Mesenchymal stem cell (in vitro differentiated cells and primary cell): ENCODE data around the gene MAN1B1.
"Not testable (repeated sequence)": the region's sequence is repeated elsewhere in the genome, so short reads cannot be mapped to it uniquely, and the experiment has no call there.

Source experiments
- DNase-seq: peaks from one replicate; pipeline ENCODE4 v3.0.0-alpha.2; 2013
- H2AFZ ChIP-seq: one replicate; pipeline ENCODE4 v1.6.1; 2013; ENCODE audit warnings: low read depth, mild to moderate bottlenecking, control low read depth, inconsistent platforms, low read length, moderate library complexity
- H2AK5ac ChIP-seq: 2 replicates; pipeline ENCODE4 v1.6.1; 2013; ENCODE audit warnings: low read length, moderate library complexity, mild to moderate bottlenecking, inconsistent platforms; ENCODE audit not compliant: severe bottlenecking
- H2BK120ac ChIP-seq: one replicate; pipeline ENCODE4 v1.6.1; 2013; ENCODE audit warnings: low read depth, mild to moderate bottlenecking, inconsistent platforms, low read length, moderate library complexity
- H2BK12ac ChIP-seq, 2 experiments: one replicate each; pipeline ENCODE4 v1.6.1; 2013; ENCODE audit warnings: inconsistent platforms in 2 of 2, low read length in 2 of 2, mild to moderate bottlenecking in 2 of 2, moderate library complexity in 2 of 2, control low read depth in 1 of 2
- H2BK15ac ChIP-seq: one replicate; pipeline ENCODE4 v1.6.1; 2013; ENCODE audit warnings: mild to moderate bottlenecking, low read depth, inconsistent platforms; ENCODE audit not compliant: poor library complexity, severe bottlenecking
- H2BK5ac ChIP-seq: 2 replicates; pipeline ENCODE4 v1.6.1; 2013; ENCODE audit warnings: low read depth, mild to moderate bottlenecking, low read length, control low read depth, inconsistent platforms; ENCODE audit not compliant: poor library complexity, severe bottlenecking
- H3K14ac ChIP-seq, 2 experiments: one replicate each; pipeline ENCODE4 v1.6.1; 2013; ENCODE audit warnings: inconsistent platforms in 2 of 2, low read length in 2 of 2, control low read depth in 1 of 2, mild to moderate bottlenecking in 1 of 2, moderate library complexity in 1 of 2
- H3K18ac ChIP-seq, 2 experiments: one replicate each; pipeline ENCODE4 v1.6.1; 2013; ENCODE audit warnings: inconsistent platforms in 2 of 2, low read length in 2 of 2, control low read depth in 1 of 2, low read depth in 1 of 2, mild to moderate bottlenecking in 1 of 2
- H3K23ac ChIP-seq, 2 experiments: one replicate each; pipeline ENCODE4 v1.6.1; 2013; ENCODE audit warnings: inconsistent platforms in 2 of 2, low read length in 2 of 2, mild to moderate bottlenecking in 2 of 2, moderate library complexity in 2 of 2, control low read depth in 1 of 2
- H3K27ac ChIP-seq: 2 replicates; pipeline ENCODE4 v1.5.1; 2013; ENCODE audit warnings: mild to moderate bottlenecking, moderate library complexity, low read length, control low read depth, inconsistent platforms; ENCODE audit not compliant: poor library complexity, severe bottlenecking
- H3K27me3 ChIP-seq, 2 experiments: 2 replicates each; pipeline versions ENCODE4 v1.6.1 to v1.7.0; 2013; ENCODE audit warnings: low read length in 2 of 2, mild to moderate bottlenecking in 2 of 2, moderate library complexity in 2 of 2, control low read depth in 1 of 2, inconsistent platforms in 1 of 2; ENCODE audit not compliant: control insufficient read depth in 1 of 2, insufficient read depth in 1 of 2
- H3K36me3 ChIP-seq, 2 experiments: 2 replicates each; pipeline versions ENCODE4 v1.6.1 to v1.7.0; 2013; ENCODE audit warnings: low read length in 2 of 2, control low read depth in 1 of 2, inconsistent platforms in 1 of 2, low read depth in 1 of 2, mild to moderate bottlenecking in 1 of 2; ENCODE audit not compliant: insufficient read depth in 2 of 2, control insufficient read depth in 1 of 2
- H3K4ac ChIP-seq, 2 experiments: one replicate each; pipeline ENCODE4 v1.6.1; 2013; ENCODE audit warnings: inconsistent platforms in 2 of 2, low read length in 2 of 2, mild to moderate bottlenecking in 2 of 2, moderate library complexity in 2 of 2, control low read depth in 1 of 2, low read depth in 1 of 2
- H3K4me1 ChIP-seq: 2 replicates; pipeline ENCODE4 v1.6.1; 2013; ENCODE audit warnings: low read depth, low read length, control low read depth; ENCODE audit not compliant: control insufficient read depth, insufficient read depth
- H3K4me2 ChIP-seq: 2 replicates; pipeline ENCODE4 v1.6.1; 2013; ENCODE audit warnings: low read length, mild to moderate bottlenecking, inconsistent platforms; ENCODE audit not compliant: poor library complexity, severe bottlenecking
- H3K4me3 ChIP-seq, 2 experiments: 2 replicates each; pipeline versions ENCODE4 v1.5.1 to v1.7.0; 2013; ENCODE audit warnings: low read length in 2 of 2, mild to moderate bottlenecking in 2 of 2, control low read depth in 1 of 2, low read depth in 1 of 2; ENCODE audit not compliant: insufficient read depth in 1 of 2
- H3K79me1 ChIP-seq: replicated peaks from 2 replicates; pipeline ENCODE4 v1.6.1; 2013; ENCODE audit warnings: mild to moderate bottlenecking, control low read depth, low read length, inconsistent platforms; ENCODE audit not compliant: poor library complexity, severe bottlenecking
- H3K9ac ChIP-seq: 2 replicates; pipeline ENCODE4 v1.7.0; 2013; ENCODE audit warnings: mild to moderate bottlenecking, low read length, moderate library complexity
- H3K9me3 ChIP-seq: 2 replicates; pipeline ENCODE4 v1.7.0; 2013; ENCODE audit warnings: mild to moderate bottlenecking, low read length; ENCODE audit not compliant: control insufficient read depth
- H4K8ac ChIP-seq: one replicate; pipeline ENCODE4 v1.6.1; 2013; ENCODE audit warnings: inconsistent platforms, mild to moderate bottlenecking, low read length, moderate library complexity
- H4K91ac ChIP-seq: one replicate; pipeline ENCODE4 v1.6.1; 2013; ENCODE audit warnings: mild to moderate bottlenecking, low read length, inconsistent platforms
- WGBS: methylation state at CpG from one replicate; pipeline ENCODE4 v1.1.7; 2013; ENCODE audit warnings: mixed read lengths; 5-methylcytosine and 5-hydroxymethylcytosine counted together

MAN1B1 gene

DNA sequence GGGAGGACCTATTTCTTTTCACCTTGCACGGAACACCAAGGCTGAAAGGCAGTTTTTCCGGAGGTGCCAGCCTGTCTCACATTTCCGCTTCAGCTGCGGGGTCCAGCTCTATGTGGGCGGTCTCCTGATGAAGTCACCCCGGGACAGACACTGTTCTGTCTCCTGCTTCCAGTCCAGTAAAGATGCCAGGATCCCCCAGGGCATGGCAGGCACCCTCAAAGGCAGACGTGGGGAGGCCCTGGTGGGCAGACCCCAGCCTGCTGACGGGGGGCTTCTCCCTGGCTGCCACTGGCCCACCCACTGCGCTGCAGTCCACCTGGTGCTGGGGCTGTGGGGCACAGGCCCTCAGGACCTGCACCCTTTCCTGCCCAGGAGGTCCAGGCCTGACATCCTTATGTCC, 24.0 kb upstream of the MAN1B1 start:
- not testable (repeated sequence) for H3K9me3 ChIP-seq, DNase-seq, H2BK12ac ChIP-seq, H3K79me1 ChIP-seq, H3K4ac ChIP-seq, H2BK120ac ChIP-seq, H3K18ac ChIP-seq, H3K36me3 ChIP-seq, H3K4me3 ChIP-seq, H2BK15ac ChIP-seq, H3K4me2 ChIP-seq, H2AK5ac ChIP-seq, H3K23ac ChIP-seq, H3K4me1 ChIP-seq, H3K14ac ChIP-seq, H2AFZ ChIP-seq, H4K8ac ChIP-seq, H3K9ac ChIP-seq, H3K27ac ChIP-seq, H4K91ac ChIP-seq, H2BK5ac ChIP-seq
- peaks cover 0 to 16% of the 10 kb centered on the region in 2 experiments for H3K27me3 ChIP-seq
- 92% methylated on average over 7 of the region's 9 CpGs for WGBS

DNA sequence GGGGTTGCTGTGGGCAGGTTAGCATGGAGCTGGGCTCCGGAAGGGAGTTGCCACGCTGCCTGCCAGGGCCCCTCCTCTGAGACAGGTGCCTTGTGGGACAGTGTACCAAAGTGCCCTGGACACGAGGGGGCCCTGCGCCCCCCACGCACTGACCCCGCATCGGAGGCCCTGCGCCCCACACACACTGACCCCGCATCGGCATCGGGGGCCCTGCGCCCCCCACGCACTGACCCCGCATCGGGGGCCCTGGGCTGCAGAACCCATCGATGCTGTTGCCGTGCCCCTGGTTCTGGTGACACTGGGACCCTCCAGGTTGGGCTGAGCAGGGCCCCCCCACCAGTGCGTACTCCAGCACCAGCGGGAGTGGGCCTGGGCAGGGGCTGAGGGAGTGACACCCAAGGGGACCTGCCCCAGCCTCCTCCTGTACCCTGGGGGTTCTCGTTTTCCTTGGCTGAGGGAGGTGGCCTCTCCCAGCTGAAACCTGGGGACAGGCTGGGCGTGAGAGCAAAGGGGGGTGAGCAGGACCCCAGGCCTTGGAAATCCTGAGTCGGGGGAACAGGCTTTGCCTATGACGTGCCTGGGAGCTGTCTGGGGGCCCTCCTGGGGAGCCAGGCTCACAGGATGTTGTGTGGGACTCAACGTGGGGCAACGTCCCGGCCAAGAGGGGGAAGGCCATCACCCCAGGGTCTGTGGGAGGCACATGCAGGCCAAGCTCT, 23.3 kb upstream of the MAN1B1 start:
- Histone ChIP-seq H4K8ac (no peak overlapping the region), H2BK12ac (no peak overlapping the region), H2BK15ac (no peak overlapping the region), H3K4me1 (peaks cover 2% of the 10 kb centered on the region), H3K27ac (no peak overlapping the region), H2AK5ac (no peak overlapping the region), H2BK120ac (no peak overlapping the region), H2AFZ (no peak overlapping the region), H3K9ac (no peak overlapping the region), H3K79me1 (no peaks in the 10 kb centered on the region), H2BK5ac (no peak overlapping the region), H3K9me3 (no peaks in the 10 kb centered on the region), H3K4me2 (no peak overlapping the region), H3K27me3 (peaks cover 0 to 10% of the 10 kb centered on the region in 2 experiments), H3K4me3 (no peak overlapping the region), H4K91ac (no peak overlapping the region), H3K18ac (no peak overlapping the region), H3K23ac (no peak overlapping the region), H3K36me3 (peaks cover 0 to 6% of the 10 kb centered on the region in 2 experiments), H3K14ac (no peak overlapping the region), H3K4ac (no peak overlapping the region)
- DNase-seq: no peak
- WGBS: 85% methylated on average over 26 of the region's 26 CpGs

DNA sequence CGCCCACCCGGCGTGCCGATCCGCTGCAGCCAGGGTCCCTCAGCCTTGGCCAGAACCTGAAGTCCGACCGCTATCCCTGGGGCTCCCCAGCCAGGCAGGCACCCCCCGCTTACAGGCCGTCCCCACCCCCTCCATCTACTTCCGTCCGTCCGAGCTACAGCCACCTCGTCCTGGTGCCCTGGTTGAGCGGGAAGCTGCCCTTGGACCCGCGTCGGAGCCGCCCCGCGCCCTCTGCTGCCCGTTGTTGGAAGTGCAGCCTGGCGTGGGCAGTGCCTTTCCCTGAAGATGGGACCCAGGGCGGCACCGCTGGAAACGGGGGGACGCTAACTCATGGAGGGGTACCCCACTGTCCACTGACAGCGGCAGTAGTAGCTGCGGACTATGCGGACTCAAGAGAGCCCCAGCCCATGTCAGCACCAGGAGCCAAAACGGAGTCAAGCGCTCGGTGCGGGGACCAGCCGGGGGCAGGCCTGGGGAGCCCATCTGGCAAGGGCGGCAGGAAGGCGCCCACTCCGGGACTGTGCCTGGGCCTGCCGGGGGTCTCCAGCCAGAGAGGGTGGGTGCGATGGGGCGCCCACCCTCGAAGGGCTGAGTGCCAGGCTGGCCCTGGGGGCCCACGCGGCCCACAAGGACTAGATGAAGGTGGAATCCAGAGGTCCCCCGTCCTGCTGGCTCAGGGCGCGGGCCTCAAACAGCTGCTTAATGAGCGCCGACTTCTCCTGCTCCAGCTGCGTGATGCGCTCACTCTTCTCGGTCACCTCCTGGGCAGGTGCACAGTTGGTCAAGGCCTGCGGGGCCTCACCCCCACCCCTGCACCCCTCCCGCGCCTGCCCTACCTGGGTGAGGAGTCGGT, 22.5 kb upstream of the MAN1B1 start:
- peak; percentile 36 for DNase-seq

DNA sequence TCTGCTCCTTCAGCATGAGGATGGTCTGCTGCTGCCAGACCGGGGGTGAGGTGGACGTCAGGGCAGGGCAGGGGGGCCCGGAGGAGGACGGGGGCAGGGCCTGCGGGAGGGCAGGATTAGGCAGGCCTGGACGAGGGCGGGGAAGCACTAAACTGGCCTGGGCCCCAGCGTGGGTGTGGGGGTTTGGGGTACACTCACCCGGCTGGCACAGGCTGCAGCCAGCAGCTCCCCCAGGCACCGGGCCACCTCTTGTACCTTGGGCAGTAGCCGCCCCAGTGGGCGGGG, 22.0 kb upstream of the MAN1B1 start:
- Histone ChIP-seq H2AK5ac (no peak overlapping the region), H3K14ac (no peak overlapping the region), H3K9ac (no peak overlapping the region), H3K4me3 (no peak overlapping the region), H4K8ac (no peak overlapping the region), H3K9me3 (no peaks in the 10 kb centered on the region), H2BK5ac (no peak overlapping the region), H3K23ac (no peak overlapping the region), H4K91ac (no peak overlapping the region), H3K27me3 (peaks cover 0 to 15% of the 10 kb centered on the region in 2 experiments), H3K4me2 (no peak overlapping the region), H2AFZ (no peak overlapping the region), H3K4ac (no peak overlapping the region), H3K36me3 (peaks cover 0 to 6% of the 10 kb centered on the region in 2 experiments), H2BK12ac (no peak overlapping the region), H3K4me1 (peaks cover 7% of the 10 kb centered on the region), H3K18ac (no peak overlapping the region), H3K79me1 (no peaks in the 10 kb centered on the region), H3K27ac (no peak overlapping the region), H2BK120ac (no peak overlapping the region), H2BK15ac (no peak overlapping the region)
- WGBS: 86% methylated on average over 12 of the region's 12 CpGs
- DNase-seq: no peak

More for the DNA sequence above, 22.5 kb upstream of the MAN1B1 start:
- Histone ChIP-seq H2BK12ac (no peak overlapping the region), H3K9ac (no peak overlapping the region), H2AFZ (no peak overlapping the region), H3K27ac (no peak overlapping the region), H3K4ac (no peak overlapping the region), H3K27me3 (peaks cover 0 to 11% of the 10 kb centered on the region in 2 experiments), H4K91ac (no peak overlapping the region), H3K4me3 (no peak overlapping the region), H3K14ac (no peak overlapping the region), H3K23ac (no peak overlapping the region), H3K4me2 (no peak overlapping the region), H3K9me3 (no peaks in the 10 kb centered on the region), H3K79me1 (no peaks in the 10 kb centered on the region), H3K4me1 (peaks cover 2% of the 10 kb centered on the region), H4K8ac (no peak overlapping the region), H2BK15ac (no peak overlapping the region), H2BK5ac (no peak overlapping the region), H3K36me3 (peaks cover 0 to 6% of the 10 kb centered on the region in 2 experiments), H3K18ac (no peak overlapping the region), H2AK5ac (no peak overlapping the region), H2BK120ac (no peak overlapping the region)
- WGBS: 53% methylated on average over 55 of the region's 55 CpGs
